Liver (tissue), 9 donors: ENCODE data around the gene EIF4E2. TPM values are rescaled to one million over a fixed set of nuclear protein-coding genes. Genes with fewer than 3 reads are reported as not detected.

Experiments
- DNase-seq: peaks from one replicate; pipeline ENCODE4 v3.0.0-alpha.2; 2017; ENCODE audit warnings: low spot score
- H3K27ac ChIP-seq, 2 donors: one replicate each; pipeline ENCODE4 v1.7.0; 2013; ENCODE audit warnings: inconsistent platforms in 2 of 2, low read length in 2 of 2, control low read depth in 1 of 2, low read depth in 1 of 2, mild to moderate bottlenecking in 1 of 2
- H3K27me3 ChIP-seq, 4 donors: one replicate each; pipeline versions ENCODE4 v1.6.1 to v1.7.0; 2013; ENCODE audit warnings: low read length in 3 of 4, inconsistent platforms in 1 of 4, mild to moderate bottlenecking in 1 of 4, moderate library complexity in 1 of 4; ENCODE audit not compliant: control insufficient read depth in 4 of 4, insufficient read depth in 4 of 4
- H3K36me3 ChIP-seq, 4 donors: one replicate each; pipeline versions ENCODE4 v1.6.1 to v1.7.0; 2013; ENCODE audit warnings: low read length in 3 of 4, mild to moderate bottlenecking in 3 of 4, low read depth in 1 of 4, moderate library complexity in 1 of 4; ENCODE audit not compliant: control insufficient read depth in 4 of 4, insufficient read depth in 3 of 4
- H3K4me1 ChIP-seq, 4 donors: one replicate each; pipeline versions ENCODE4 v1.6.1 to v1.7.0; 2013; ENCODE audit warnings: low read length in 3 of 4, mild to moderate bottlenecking in 3 of 4, moderate library complexity in 1 of 4; ENCODE audit not compliant: control insufficient read depth in 4 of 4, insufficient read depth in 4 of 4
- H3K4me3 ChIP-seq, 3 donors: one replicate each; pipeline versions ENCODE4 v1.6.1 to v1.7.0; 2013; ENCODE audit warnings: low read length in 3 of 3, control low read depth in 1 of 3, low read depth in 1 of 3, mild to moderate bottlenecking in 1 of 3
- H3K9ac ChIP-seq, 2 donors: one replicate each; pipeline ENCODE4 v1.7.0; 2013; ENCODE audit warnings: low read length in 2 of 2, mild to moderate bottlenecking in 2 of 2, moderate library complexity in 2 of 2, control low read depth in 1 of 2, low read depth in 1 of 2
- H3K9me3 ChIP-seq, 4 donors: one replicate each; pipeline versions ENCODE4 v1.6.1 to v1.7.0; 2013; ENCODE audit warnings: low read length in 3 of 4; ENCODE audit not compliant: control insufficient read depth in 4 of 4
- EGR1 ChIP-seq, 2 donors: IDR thresholded peaks; 2 replicates each; pipeline ENCODE4 v1.6.1; 2016 to 2018; ENCODE audit warnings: antibody characterized with exemption in 2 of 2, low read depth in 2 of 2
- FOXA1 ChIP-seq: IDR thresholded peaks from 2 replicates; pipeline ENCODE4 v1.6.1; 2016; ENCODE audit warnings: antibody characterized with exemption
- FOXA2 ChIP-seq: IDR thresholded peaks from 2 replicates; pipeline ENCODE4 v1.6.1; 2016; ENCODE audit warnings: antibody characterized with exemption
- GABPA ChIP-seq, 2 donors: IDR thresholded peaks in 1 of 2; conservative IDR thresholded peaks in 1 of 2; 2 replicates each; pipeline ENCODE4 v1.6.1; 2016; ENCODE audit warnings: antibody characterized with exemption in 2 of 2, mild to moderate bottlenecking in 1 of 2, moderate library complexity in 1 of 2
- HNF4A ChIP-seq, 2 donors: conservative IDR thresholded peaks; 2 replicates each; pipeline ENCODE4 v1.6.1; 2016; ENCODE audit warnings: antibody characterized with exemption in 2 of 2, mild to moderate bottlenecking in 2 of 2
- HNF4G ChIP-seq: IDR thresholded peaks from 2 replicates; pipeline ENCODE4 v1.6.1; 2016; ENCODE audit warnings: antibody characterized with exemption
- NR2F2 ChIP-seq: IDR thresholded peaks from 2 replicates; pipeline ENCODE4 v1.6.1; 2016; ENCODE audit warnings: antibody characterized with exemption
- RAD21 ChIP-seq, 2 donors: IDR thresholded peaks; 2 replicates each; pipeline ENCODE4 v1.6.1; 2016; ENCODE audit warnings: antibody characterized with exemption in 2 of 2, mild to moderate bottlenecking in 2 of 2
- RXRA ChIP-seq, 2 donors: IDR thresholded peaks; 2 replicates each; pipeline ENCODE4 v1.6.1; 2017 to 2018; ENCODE audit warnings: antibody characterized with exemption in 2 of 2, mild to moderate bottlenecking in 1 of 2
- SP1 ChIP-seq: IDR thresholded peaks from 2 replicates; pipeline ENCODE4 v1.6.1; 2018; ENCODE audit warnings: antibody characterized with exemption, mild to moderate bottlenecking
- TAF1 ChIP-seq: conservative IDR thresholded peaks from 2 replicates; pipeline ENCODE4 v1.6.1; 2016; ENCODE audit warnings: antibody characterized with exemption, mild to moderate bottlenecking
- YY1 ChIP-seq: IDR thresholded peaks from 2 replicates; pipeline ENCODE4 v1.6.1; 2016; ENCODE audit warnings: antibody characterized with exemption, mild to moderate bottlenecking
- WGBS: extraction: QIAGEN DNeasy Blood & Tissue Kit; methylation state at CpG from one replicate; pipeline ENCODE4 v1.1.7; 2013; 5-methylcytosine and 5-hydroxymethylcytosine counted together
- polyA plus RNA-seq, 2 donors: library from polyadenylated mRNA; stranded (reverse) in 1 of 2; unstranded in 1 of 2; fragments of 200-250 nt in 1 of 2; fragments of >200 nt in 1 of 2; fragmentation: Nextera tagmentation in 1 of 2; extraction: Ambion mirVana in 1 of 2; gene quantifications; one replicate each; pipeline versions ENCODE4 v1.2.1 to v1.2.3, GENCODE V29; 2013 to 2015
- total RNA-seq, 2 donors: library from RNA; depleted of rRNA; stranded (reverse); fragments of >200 nt; gene quantifications; one replicate each; pipeline ENCODE4 v1.2.3, GENCODE V29; 2014
- TF ChIP-seq, protein P1 (sequence below): IDR thresholded peaks from 2 replicates; pipeline ENCODE4 v1.6.1; 2016; ENCODE audit warnings: antibody characterized with exemption
- TF ChIP-seq, protein P2 (sequence below): IDR thresholded peaks from 2 replicates; pipeline ENCODE4 v1.6.1; 2016; ENCODE audit warnings: antibody characterized with exemption
- TF ChIP-seq, protein P3 (sequence below): IDR thresholded peaks from 2 replicates; pipeline ENCODE4 v1.6.1; 2016; ENCODE audit warnings: antibody characterized with exemption
- TF ChIP-seq, protein P4 (sequence below): IDR thresholded peaks from 2 replicates; pipeline ENCODE4 v1.6.1; 2016; ENCODE audit warnings: antibody characterized with exemption, mild to moderate bottlenecking
- donor health status: healthy.
- donor health status: healthy.
- donor health status: healthy.
- donor health status: healthy.
- donor health status: healthy.

EIF4E2 gene
- total and polyA plus RNA-seq, 4 donors, result 30.0 to 46.9 (median 45.4) TPM

DNA sequence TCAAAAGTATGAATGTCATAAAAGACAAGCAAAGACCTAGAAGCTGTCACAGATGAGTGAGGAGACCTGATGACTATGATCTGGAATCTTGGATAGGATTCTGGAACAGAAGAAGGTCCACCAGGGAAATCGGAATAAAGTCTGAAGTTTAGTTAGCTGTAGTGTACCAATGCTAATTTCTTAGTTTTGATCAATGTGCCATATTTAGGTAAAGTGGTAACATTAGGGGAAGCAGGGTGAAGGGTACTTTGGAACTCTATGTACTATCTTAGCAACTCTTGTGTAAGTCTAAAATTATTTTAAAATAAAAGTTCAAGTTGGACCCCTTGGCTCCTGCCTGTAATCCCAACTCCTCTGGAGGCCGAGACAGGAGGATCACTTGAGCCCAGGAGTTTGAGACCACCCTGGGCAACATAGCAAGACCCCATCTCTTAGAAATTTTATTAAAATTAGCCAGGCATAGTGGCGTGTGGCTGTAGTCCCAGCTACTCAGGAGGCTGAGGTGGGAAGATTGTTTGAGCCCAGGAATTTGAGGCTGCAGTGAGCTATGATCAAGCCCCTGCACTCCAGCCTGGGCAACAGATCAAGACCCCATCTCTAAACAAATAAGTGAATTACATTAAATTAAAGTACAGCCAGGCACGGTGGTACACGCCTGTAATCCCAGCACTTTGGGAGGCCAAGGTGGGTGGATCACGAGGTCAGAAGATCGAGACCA, 47.0 kb downstream of the EIF4E2 start (continued):
- no peak for TF ChIP-seq SP1
- no peak for TF ChIP-seq HNF4G
- no peak for TF ChIP-seq EGR1 (IDR thresholded peaks at IDR 0.05; ENCODE audit: low read depth in 2 of 2)
- TF ChIP-seq TAF1, result no peak

DNA sequence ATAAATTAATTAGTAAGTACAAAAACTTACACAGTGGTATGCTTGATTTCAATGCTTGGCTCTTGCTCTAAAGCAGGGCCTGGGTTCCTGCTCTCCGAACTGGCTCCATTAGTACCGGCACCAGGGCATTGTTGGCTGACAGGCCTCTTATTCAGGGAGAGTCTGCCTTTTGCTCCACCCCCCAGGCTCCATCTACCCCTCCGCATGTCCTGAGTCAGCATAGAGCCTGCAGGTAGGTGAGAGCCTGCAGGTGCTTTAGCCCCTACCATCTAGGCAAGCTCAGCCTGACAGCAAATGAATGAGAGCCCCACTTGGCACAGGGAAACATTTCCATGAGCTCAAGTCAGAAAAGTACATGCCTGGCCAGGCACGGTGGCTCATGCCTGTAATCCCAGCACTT, 47.8 kb downstream of the EIF4E2 start:
- Histone ChIP-seq H3K9me3 (no peaks in the 10 kb centered on the region), H3K4me3 (no peak overlapping the region), H3K4me1 (no peaks in the 10 kb centered on the region), H3K36me3 (no peaks in the 10 kb centered on the region), H3K27ac (no peak overlapping the region), H3K27me3 (no peaks in the 10 kb centered on the region), H3K9ac (no peak overlapping the region)
- TF ChIP-seq, protein P1, sequence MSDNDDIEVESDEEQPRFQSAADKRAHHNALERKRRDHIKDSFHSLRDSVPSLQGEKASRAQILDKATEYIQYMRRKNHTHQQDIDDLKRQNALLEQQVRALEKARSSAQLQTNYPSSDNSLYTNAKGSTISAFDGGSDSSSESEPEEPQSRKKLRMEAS, result no peak
- TF ChIP-seq RXRA (IDR thresholded peaks at IDR 0.05) (no peak), YY1 (no peak), HNF4G (no peak), EGR1 (IDR thresholded peaks at IDR 0.05; ENCODE audit: low read depth in 2 of 2) (no peak), GABPA (IDR thresholded peaks at IDR 0.05 in 1 of 2, conservative IDR thresholded peaks at IDR 0.05 in 1 of 2) (no peak), SP1 (no peak), RAD21 (IDR thresholded peaks at IDR 0.05) (no peak), NR2F2 (no peak), TAF1 (no peak), HNF4A (conservative IDR thresholded peaks at IDR 0.05) (no peak), FOXA1 (no peak), FOXA2 (no peak)
- TF ChIP-seq, protein P2, sequence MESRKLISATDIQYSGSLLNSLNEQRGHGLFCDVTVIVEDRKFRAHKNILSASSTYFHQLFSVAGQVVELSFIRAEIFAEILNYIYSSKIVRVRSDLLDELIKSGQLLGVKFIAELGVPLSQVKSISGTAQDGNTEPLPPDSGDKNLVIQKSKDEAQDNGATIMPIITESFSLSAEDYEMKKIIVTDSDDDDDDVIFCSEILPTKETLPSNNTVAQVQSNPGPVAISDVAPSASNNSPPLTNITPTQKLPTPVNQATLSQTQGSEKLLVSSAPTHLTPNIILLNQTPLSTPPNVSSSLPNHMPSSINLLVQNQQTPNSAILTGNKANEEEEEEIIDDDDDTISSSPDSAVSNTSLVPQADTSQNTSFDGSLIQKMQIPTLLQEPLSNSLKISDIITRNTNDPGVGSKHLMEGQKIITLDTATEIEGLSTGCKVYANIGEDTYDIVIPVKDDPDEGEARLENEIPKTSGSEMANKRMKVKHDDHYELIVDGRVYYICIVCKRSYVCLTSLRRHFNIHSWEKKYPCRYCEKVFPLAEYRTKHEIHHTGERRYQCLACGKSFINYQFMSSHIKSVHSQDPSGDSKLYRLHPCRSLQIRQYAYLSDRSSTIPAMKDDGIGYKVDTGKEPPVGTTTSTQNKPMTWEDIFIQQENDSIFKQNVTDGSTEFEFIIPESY, result no peak
- TF ChIP-seq, protein P3, sequence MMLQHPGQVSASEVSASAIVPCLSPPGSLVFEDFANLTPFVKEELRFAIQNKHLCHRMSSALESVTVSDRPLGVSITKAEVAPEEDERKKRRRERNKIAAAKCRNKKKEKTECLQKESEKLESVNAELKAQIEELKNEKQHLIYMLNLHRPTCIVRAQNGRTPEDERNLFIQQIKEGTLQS, result no peak
- TF ChIP-seq, protein P4, sequence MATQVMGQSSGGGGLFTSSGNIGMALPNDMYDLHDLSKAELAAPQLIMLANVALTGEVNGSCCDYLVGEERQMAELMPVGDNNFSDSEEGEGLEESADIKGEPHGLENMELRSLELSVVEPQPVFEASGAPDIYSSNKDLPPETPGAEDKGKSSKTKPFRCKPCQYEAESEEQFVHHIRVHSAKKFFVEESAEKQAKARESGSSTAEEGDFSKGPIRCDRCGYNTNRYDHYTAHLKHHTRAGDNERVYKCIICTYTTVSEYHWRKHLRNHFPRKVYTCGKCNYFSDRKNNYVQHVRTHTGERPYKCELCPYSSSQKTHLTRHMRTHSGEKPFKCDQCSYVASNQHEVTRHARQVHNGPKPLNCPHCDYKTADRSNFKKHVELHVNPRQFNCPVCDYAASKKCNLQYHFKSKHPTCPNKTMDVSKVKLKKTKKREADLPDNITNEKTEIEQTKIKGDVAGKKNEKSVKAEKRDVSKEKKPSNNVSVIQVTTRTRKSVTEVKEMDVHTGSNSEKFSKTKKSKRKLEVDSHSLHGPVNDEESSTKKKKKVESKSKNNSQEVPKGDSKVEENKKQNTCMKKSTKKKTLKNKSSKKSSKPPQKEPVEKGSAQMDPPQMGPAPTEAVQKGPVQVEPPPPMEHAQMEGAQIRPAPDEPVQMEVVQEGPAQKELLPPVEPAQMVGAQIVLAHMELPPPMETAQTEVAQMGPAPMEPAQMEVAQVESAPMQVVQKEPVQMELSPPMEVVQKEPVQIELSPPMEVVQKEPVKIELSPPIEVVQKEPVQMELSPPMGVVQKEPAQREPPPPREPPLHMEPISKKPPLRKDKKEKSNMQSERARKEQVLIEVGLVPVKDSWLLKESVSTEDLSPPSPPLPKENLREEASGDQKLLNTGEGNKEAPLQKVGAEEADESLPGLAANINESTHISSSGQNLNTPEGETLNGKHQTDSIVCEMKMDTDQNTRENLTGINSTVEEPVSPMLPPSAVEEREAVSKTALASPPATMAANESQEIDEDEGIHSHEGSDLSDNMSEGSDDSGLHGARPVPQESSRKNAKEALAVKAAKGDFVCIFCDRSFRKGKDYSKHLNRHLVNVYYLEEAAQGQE, result no peak
- WGBS, result 95% methylated on average over 4 of the region's 4 CpGs
- no peak for DNase-seq
